Progenitor cell of endocrine pancreas (in vitro differentiated cells): ENCODE results near the gene SLC34A2. TPM values are rescaled to one million over a fixed set of nuclear protein-coding genes. Genes with fewer than 3 reads are reported as not detected.

ENCODE experiments used
- DNase-seq: peaks from one replicate; pipeline ENCODE4 v3.0.0; 2021; ENCODE audit warnings: low spot score; ENCODE audit not compliant: unreplicated experiment
- H3K27ac Mint-ChIP-seq: 2 replicates; pipeline ENCODE4 v1.8.0; 2021; ENCODE audit warnings: mild to moderate bottlenecking, moderate library complexity, mixed read lengths
- H3K27me3 Mint-ChIP-seq: 2 replicates; pipeline ENCODE4 v1.8.0; 2021; ENCODE audit warnings: mixed read lengths
- H3K36me3 Mint-ChIP-seq: 2 replicates; pipeline ENCODE4 v1.8.0; 2022; ENCODE audit warnings: mixed read lengths; ENCODE audit not compliant: insufficient read depth
- H3K4me1 Mint-ChIP-seq: 2 replicates; pipeline ENCODE4 v1.8.0; 2021; ENCODE audit warnings: low read depth, mixed read lengths
- H3K4me3 Mint-ChIP-seq: 2 replicates; pipeline ENCODE4 v1.8.0; 2021; ENCODE audit warnings: low read depth, mild to moderate bottlenecking, moderate library complexity, mixed read lengths
- H3K9me3 Mint-ChIP-seq: 2 replicates; pipeline ENCODE4 v1.8.0; 2021; ENCODE audit warnings: low read depth, mixed read lengths
- total RNA-seq: library from RNA; stranded (reverse); gene quantifications from 2 replicates; pipeline ENCODE4 v1.2.1, GENCODE V29; 2021
- TF ChIP-seq, protein P1 (sequence below): fragments of 200-600 bp; sonication (generic); IDR thresholded peaks from one replicate; pipeline ENCODE4 v1.5.0; 2021; ENCODE audit warnings: antibody characterized with exemption, mild to moderate bottlenecking; ENCODE audit not compliant: unreplicated experiment

Gene SLC34A2
- total RNA-seq, 1 donor from 2014 or later: 1.1 TPM

DNA sequence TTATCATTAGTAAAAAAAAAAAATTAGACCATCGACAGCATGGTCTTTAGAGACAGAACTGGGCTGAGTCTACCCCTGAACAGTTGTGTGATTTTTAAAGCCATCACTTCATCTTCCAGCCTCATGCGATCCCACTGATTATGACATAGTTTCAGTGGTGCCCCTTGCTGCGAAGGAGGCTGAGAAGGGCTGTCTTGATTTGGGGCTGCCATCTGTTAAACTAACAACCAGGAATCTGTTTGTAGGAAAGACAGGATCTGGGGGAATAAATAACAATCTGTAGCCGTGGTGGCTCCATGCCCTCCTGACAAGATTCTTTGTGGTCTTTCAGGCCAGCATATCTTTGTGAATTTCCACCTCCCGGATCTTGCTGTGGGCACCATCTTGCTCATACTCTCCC lies 17.1 kb downstream of the SLC34A2 start:
- H3K4me1 Mint-ChIP-seq: peaks cover 1% of the 10 kb centered on the region

DNA sequence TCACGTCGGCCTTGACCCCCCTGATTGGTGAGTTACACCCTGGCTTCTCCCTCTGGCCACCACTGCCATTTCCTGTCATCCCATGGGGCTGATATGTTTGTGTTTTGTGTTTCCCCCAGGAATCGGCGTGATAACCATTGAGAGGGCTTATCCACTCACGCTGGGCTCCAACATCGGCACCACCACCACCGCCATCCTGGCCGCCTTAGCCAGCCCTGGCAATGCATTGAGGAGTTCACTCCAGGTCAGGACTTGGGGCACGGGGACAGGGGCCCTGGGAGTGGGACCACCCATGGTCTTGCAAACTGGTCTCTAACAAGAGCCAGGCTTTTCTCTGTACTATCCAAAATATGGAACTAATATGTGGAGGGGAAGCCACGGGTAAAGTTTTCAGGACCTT lies 18.7 kb downstream of the SLC34A2 start:
- no peaks in the 10 kb centered on the region for H3K4me1 Mint-ChIP-seq
- no peak for DNase-seq
- H3K27ac Mint-ChIP-seq: no peak overlapping the region
- no peak overlapping the region for H3K4me3 Mint-ChIP-seq
- H3K27me3 Mint-ChIP-seq: peaks cover 3% of the 10 kb centered on the region
- no peaks in the 10 kb centered on the region for H3K36me3 Mint-ChIP-seq
- TF ChIP-seq, protein P1, sequence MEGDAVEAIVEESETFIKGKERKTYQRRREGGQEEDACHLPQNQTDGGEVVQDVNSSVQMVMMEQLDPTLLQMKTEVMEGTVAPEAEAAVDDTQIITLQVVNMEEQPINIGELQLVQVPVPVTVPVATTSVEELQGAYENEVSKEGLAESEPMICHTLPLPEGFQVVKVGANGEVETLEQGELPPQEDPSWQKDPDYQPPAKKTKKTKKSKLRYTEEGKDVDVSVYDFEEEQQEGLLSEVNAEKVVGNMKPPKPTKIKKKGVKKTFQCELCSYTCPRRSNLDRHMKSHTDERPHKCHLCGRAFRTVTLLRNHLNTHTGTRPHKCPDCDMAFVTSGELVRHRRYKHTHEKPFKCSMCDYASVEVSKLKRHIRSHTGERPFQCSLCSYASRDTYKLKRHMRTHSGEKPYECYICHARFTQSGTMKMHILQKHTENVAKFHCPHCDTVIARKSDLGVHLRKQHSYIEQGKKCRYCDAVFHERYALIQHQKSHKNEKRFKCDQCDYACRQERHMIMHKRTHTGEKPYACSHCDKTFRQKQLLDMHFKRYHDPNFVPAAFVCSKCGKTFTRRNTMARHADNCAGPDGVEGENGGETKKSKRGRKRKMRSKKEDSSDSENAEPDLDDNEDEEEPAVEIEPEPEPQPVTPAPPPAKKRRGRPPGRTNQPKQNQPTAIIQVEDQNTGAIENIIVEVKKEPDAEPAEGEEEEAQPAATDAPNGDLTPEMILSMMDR: no peak
- no peaks in the 10 kb centered on the region for H3K9me3 Mint-ChIP-seq

More for the DNA sequence above, 17.1 kb downstream of the SLC34A2 start:
- TF ChIP-seq, protein P1: no peak
- Mint-ChIP-seq H3K9me3 (no peaks in the 10 kb centered on the region), H3K36me3 (no peaks in the 10 kb centered on the region), H3K27me3 (peaks cover 4% of the 10 kb centered on the region), H3K4me3 (no peak overlapping the region), H3K27ac (no peak overlapping the region)
- DNase-seq: no peak

DNA sequence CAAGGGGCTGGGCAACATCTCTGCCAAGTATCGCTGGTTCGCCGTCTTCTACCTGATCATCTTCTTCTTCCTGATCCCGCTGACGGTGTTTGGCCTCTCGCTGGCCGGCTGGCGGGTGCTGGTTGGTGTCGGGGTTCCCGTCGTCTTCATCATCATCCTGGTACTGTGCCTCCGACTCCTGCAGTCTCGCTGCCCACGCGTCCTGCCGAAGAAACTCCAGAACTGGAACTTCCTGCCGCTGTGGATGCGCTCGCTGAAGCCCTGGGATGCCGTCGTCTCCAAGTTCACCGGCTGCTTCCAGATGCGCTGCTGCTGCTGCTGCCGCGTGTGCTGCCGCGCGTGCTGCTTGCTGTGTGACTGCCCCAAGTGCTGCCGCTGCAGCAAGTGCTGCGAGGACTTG lies 20.6 kb downstream of the SLC34A2 start:
- Mint-ChIP-seq H3K36me3 (no peaks in the 10 kb centered on the region), H3K27me3 (no peaks in the 10 kb centered on the region), H3K9me3 (no peaks in the 10 kb centered on the region), H3K4me1 (no peaks in the 10 kb centered on the region), H3K27ac (no peak overlapping the region), H3K4me3 (no peak overlapping the region)
- no peak for DNase-seq
- TF ChIP-seq, protein P1: no peak

DNA sequence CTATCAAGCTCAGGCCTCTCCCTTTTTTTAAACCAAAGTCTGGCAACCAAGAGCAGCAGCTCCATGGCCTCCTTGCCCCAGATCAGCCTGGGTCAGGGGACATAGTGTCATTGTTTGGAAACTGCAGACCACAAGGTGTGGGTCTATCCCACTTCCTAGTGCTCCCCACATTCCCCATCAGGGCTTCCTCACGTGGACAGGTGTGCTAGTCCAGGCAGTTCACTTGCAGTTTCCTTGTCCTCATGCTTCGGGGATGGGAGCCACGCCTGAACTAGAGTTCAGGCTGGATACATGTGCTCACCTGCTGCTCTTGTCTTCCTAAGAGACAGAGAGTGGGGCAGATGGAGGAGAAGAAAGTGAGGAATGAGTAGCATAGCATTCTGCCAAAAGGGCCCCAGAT lies 21.5 kb downstream of the SLC34A2 start:
- DNase-seq: no peak
- TF ChIP-seq, protein P1: no peak
- Mint-ChIP-seq H3K9me3 (no peaks in the 10 kb centered on the region), H3K4me3 (no peak overlapping the region), H3K4me1 (no peaks in the 10 kb centered on the region), H3K36me3 (no peaks in the 10 kb centered on the region), H3K27ac (no peak overlapping the region), H3K27me3 (no peaks in the 10 kb centered on the region)

DNA sequence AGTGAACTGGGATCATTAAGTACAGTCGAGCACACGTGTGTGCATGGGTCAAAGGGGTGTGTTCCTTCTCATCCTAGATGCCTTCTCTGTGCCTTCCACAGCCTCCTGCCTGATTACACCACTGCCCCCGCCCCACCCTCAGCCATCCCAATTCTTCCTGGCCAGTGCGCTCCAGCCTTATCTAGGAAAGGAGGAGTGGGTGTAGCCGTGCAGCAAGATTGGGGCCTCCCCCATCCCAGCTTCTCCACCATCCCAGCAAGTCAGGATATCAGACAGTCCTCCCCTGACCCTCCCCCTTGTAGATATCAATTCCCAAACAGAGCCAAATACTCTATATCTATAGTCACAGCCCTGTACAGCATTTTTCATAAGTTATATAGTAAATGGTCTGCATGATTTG lies 22.3 kb downstream of the SLC34A2 start:
- H3K4me3 Mint-ChIP-seq: no peak overlapping the region
- no peak for DNase-seq
- H3K4me1 Mint-ChIP-seq: no peaks in the 10 kb centered on the region
- peak overlapping the region; percentile 71 for H3K27ac Mint-ChIP-seq
- no peaks in the 10 kb centered on the region for H3K9me3 Mint-ChIP-seq
- no peaks in the 10 kb centered on the region for H3K36me3 Mint-ChIP-seq
- H3K27me3 Mint-ChIP-seq: no peaks in the 10 kb centered on the region
- TF ChIP-seq, protein P1: no peak

DNA sequence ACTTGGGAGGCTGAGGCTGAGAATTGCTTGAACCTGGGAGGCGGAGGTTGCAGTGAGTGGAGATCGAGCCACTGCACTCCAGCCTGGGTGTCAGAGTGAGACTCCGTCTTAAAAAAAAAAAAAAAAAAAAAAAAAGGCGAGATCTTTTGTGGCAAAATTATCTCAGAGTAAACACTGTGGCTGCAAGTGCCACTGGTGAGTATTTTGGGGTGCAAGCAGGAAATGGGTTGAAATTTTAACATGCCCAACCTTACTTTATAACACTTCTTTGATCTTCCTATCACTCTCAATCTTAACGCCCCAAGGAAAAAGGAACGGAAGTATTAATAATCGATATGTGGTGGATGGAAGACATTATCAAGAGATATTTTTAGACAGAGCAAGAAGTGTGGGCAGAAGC lies 32.1 kb downstream of the SLC34A2 start:
- H3K4me3 Mint-ChIP-seq: no peak overlapping the region
- H3K27ac Mint-ChIP-seq: no peak overlapping the region

More for the DNA sequence above, 32.1 kb downstream of the SLC34A2 start:
- Mint-ChIP-seq H3K4me1 (no peaks in the 10 kb centered on the region), H3K9me3 (peaks cover 8% of the 10 kb centered on the region), H3K27me3 (no peaks in the 10 kb centered on the region), H3K36me3 (peaks cover 2% of the 10 kb centered on the region)
- no peak for DNase-seq
- TF ChIP-seq, protein P1: no peak
